Gastrocnemius medialis (tissue), 4 donors: ENCODE data around the gene AP5S1. TPM values are rescaled to one million over a fixed set of nuclear protein-coding genes. Genes with fewer than 3 reads are reported as not detected.
"Not testable (repeated sequence)": the region's sequence is repeated elsewhere in the genome, so short reads cannot be mapped to it uniquely, and the experiment has no call there.

Source experiments
- ATAC-seq, 2 donors: fragments of 150-250 bp; one replicate each; pipeline ENCODE4 v1.9.1; 2016
- DNase-seq, 2 donors: peaks; one replicate each; pipeline ENCODE4 v3.0.0-alpha.2; 2019
- H3K27ac ChIP-seq, 4 donors: fragments of 200-600 bp; sonication (generic); 1 replicate in 1 of 4; 2 replicates in 3 of 4; pipeline ENCODE4 v1.5.1; 2016 to 2018; ENCODE audit warnings: mild to moderate bottlenecking in 2 of 4, moderate library complexity in 1 of 4
- H3K27me3 ChIP-seq, 3 donors: fragments of 200-600 bp; sonication (generic) in 2 of 3; 1 replicate in 1 of 3; 2 replicates in 2 of 3; pipeline versions ENCODE4 v1.5.1 to v1.6.0; 2016 to 2019; ENCODE audit warnings: mild to moderate bottlenecking in 1 of 3, moderate library complexity in 1 of 3
- H3K36me3 ChIP-seq, 2 donors: fragments of 200-600 bp; sonication (generic) in 1 of 2; one replicate each; pipeline ENCODE4 v1.5.1; 2017 to 2018
- H3K4me1 ChIP-seq, 2 donors: fragments of 200-600 bp; sonication (generic) in 1 of 2; one replicate each; pipeline ENCODE4 v1.5.1; 2016 to 2017; ENCODE audit warnings: mild to moderate bottlenecking in 2 of 2
- H3K4me3 ChIP-seq, 4 donors: fragments of 200-600 bp; sonication (generic) in 3 of 4; 1 replicate in 1 of 4; 2 replicates in 3 of 4; pipeline ENCODE4 v1.5.1; 2016 to 2019; ENCODE audit warnings: mild to moderate bottlenecking in 2 of 4
- H3K9me3 ChIP-seq, 3 donors: fragments of 200-600 bp; sonication (generic) in 2 of 3; 1 replicate in 1 of 3; 2 replicates in 2 of 3; pipeline ENCODE4 v1.5.1; 2016 to 2019
- POLR2A ChIP-seq, 2 donors: fragments of 450-650 bp; IDR thresholded peaks; one replicate each; pipeline ENCODE4 v1.6.1; 2017; ENCODE audit warnings: antibody characterized with exemption in 2 of 2, mild to moderate bottlenecking in 2 of 2, moderate library complexity in 2 of 2
- in situ Hi-C, 4 donors: fragments of 200-750 bp; cut with MboI; loops; one replicate each; pipeline versions ENCODE4 v1.15.0 to v1.8.0; 2017; ENCODE audit warnings: low sequenced_read_pairs in 4 of 4
- intact Hi-C: fragments of 100-400 bp; cut with DNase I; formaldehyde crosslinking; loops from one replicate; pipeline ENCODE4 v1.15.1; 2023; ENCODE audit warnings: low total_unique reads
- total RNA-seq, 4 donors: library from RNA; depleted of rRNA; stranded (reverse); fragments of >200 nt; gene quantifications; one replicate each; pipeline versions ENCODE4 v1.1.0 to v1.2.3, GENCODE V29; 2016
- TF ChIP-seq, protein P1 (sequence below), 5 experiments: fragments of 450-650 bp in 3 of 5; fragments of 200-600 bp in 2 of 5; sonication (generic) in 2 of 5; IDR thresholded peaks in 4 of 5; conservative IDR thresholded peaks in 1 of 5; 1 replicate in 4 of 5; 2 replicates in 1 of 5; pipeline ENCODE4 v1.5.1; 2016 to 2019; ENCODE audit warnings: antibody characterized with exemption in 5 of 5, mild to moderate bottlenecking in 3 of 5, moderate library complexity in 3 of 5

AP5S1 gene
- total RNA-seq, 4 donors from 2014 or later: 11.6 to 20.9 (median 17.3) TPM

GRCh38 chr20:3836132-3836531 is 15.8 kb downstream of the AP5S1 start:
- no peak for ATAC-seq
- intact Hi-C loops: no loop called here

DNA sequence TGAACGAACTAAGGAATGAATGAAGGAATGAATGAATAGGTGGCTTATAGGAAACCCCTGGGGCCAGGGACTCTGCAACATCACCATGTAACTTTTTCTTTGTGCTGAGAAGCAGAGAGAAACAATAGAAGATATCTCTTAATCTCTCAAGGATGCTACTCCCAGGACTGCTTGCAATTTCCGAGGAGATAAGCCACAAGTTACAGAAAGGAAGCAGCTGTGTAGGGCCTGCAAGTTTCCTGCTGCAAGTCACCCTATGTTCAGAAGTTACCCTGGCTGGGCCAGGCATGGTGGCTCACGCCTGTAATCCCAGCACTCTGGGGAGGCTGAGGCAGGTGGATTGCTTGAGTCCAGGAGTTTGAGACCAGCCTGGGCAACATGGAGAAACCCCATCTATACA is 19.0 kb downstream of the AP5S1 start:
- Histone ChIP-seq H3K4me1 (no peaks in the 10 kb centered on the region), H3K36me3 (no peaks in the 10 kb centered on the region), H3K9me3 (no peaks in the 10 kb centered on the region), H3K4me3 (no peak overlapping the region), H3K27ac (no peak overlapping the region), H3K27me3 (no peaks in the 10 kb centered on the region)
- no peak for ATAC-seq
- TF ChIP-seq, protein P1, sequence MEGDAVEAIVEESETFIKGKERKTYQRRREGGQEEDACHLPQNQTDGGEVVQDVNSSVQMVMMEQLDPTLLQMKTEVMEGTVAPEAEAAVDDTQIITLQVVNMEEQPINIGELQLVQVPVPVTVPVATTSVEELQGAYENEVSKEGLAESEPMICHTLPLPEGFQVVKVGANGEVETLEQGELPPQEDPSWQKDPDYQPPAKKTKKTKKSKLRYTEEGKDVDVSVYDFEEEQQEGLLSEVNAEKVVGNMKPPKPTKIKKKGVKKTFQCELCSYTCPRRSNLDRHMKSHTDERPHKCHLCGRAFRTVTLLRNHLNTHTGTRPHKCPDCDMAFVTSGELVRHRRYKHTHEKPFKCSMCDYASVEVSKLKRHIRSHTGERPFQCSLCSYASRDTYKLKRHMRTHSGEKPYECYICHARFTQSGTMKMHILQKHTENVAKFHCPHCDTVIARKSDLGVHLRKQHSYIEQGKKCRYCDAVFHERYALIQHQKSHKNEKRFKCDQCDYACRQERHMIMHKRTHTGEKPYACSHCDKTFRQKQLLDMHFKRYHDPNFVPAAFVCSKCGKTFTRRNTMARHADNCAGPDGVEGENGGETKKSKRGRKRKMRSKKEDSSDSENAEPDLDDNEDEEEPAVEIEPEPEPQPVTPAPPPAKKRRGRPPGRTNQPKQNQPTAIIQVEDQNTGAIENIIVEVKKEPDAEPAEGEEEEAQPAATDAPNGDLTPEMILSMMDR (IDR thresholded peaks at IDR 0.05 in 4 of 5, conservative IDR thresholded peaks at IDR 0.05 in 1 of 5): no peak
- no peak for TF ChIP-seq POLR2A (IDR thresholded peaks at IDR 0.05)
- no peak for DNase-seq
- intact Hi-C loops (no loop called here), in situ Hi-C loops (no loop called here)

More at GRCh38 chr20:3836132-3836531, 15.8 kb downstream of the AP5S1 start:
- H3K27ac ChIP-seq: no peak overlapping the region
- H3K4me3 ChIP-seq: no peak overlapping the region
- no peaks in the 10 kb centered on the region for H3K4me1 ChIP-seq
- in situ Hi-C loops: no loop called here
- H3K36me3 ChIP-seq: no peaks in the 10 kb centered on the region
- DNase-seq: no peak
- no peak for TF ChIP-seq POLR2A (IDR thresholded peaks at IDR 0.05)
- TF ChIP-seq, protein P1 (IDR thresholded peaks at IDR 0.05 in 4 of 5, conservative IDR thresholded peaks at IDR 0.05 in 1 of 5): no peak
- no peaks in the 10 kb centered on the region for H3K9me3 ChIP-seq
- no peaks in the 10 kb centered on the region for H3K27me3 ChIP-seq

- H3K4me1 ChIP-seq, H3K9me3 ChIP-seq, DNase-seq, ATAC-seq, H3K4me3 ChIP-seq, H3K27ac ChIP-seq, intact Hi-C loops, H3K36me3 ChIP-seq, in situ Hi-C loops, H3K27me3 ChIP-seq: not testable (repeated sequence)
These were observed 19.9 kb downstream of the AP5S1 start for GRCh38 chr20:3840201-3840600.

GRCh38 chr20:3842348-3842930 is 22.1 kb downstream of the AP5S1 start:
- intact Hi-C loops (no loop called here), in situ Hi-C loops (no loop called here)
- TF ChIP-seq, protein P1 (IDR thresholded peaks at IDR 0.05 in 4 of 5, conservative IDR thresholded peaks at IDR 0.05 in 1 of 5): no peak
- no peak for TF ChIP-seq POLR2A (IDR thresholded peaks at IDR 0.05)
- peaks cover 0 to 3% of the 10 kb centered on the region in 2 donors for H3K4me1 ChIP-seq
- no peaks in the 10 kb centered on the region for H3K36me3 ChIP-seq
- H3K9me3 ChIP-seq: no peaks in the 10 kb centered on the region
- no peak overlapping the region for H3K4me3 ChIP-seq
- no peak overlapping the region for H3K27ac ChIP-seq
- no peaks in the 10 kb centered on the region for H3K27me3 ChIP-seq
- no peak for DNase-seq
- ATAC-seq: no peak

DNA sequence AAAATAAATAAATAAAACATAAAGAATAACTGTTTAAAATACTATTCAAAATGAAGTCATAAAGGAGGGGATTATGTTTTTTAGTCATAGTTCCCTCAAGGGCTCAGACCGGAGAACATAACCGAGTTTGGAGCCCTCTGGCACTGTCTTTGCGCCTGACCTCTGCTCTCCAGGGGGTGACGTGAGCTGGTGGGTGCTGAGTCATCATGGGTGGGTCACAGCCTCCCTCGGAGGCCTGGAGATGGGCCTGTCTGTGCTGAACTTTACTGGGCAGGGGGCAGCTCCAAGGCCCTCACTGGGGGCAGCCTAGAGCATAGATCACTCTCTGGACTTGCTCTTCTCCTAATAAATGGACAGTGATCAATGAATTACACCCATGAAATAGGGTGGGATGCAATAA is 23.1 kb downstream of the AP5S1 start:
- TF ChIP-seq, protein P1 (IDR thresholded peaks at IDR 0.05 in 4 of 5, conservative IDR thresholded peaks at IDR 0.05 in 1 of 5): no peak
- TF ChIP-seq POLR2A (IDR thresholded peaks at IDR 0.05): no peak
- in situ Hi-C loops (no loop called here), intact Hi-C loops (no loop called here)
- DNase-seq: no peak
- H3K4me3 ChIP-seq: no peak overlapping the region
- no peak overlapping the region for H3K27ac ChIP-seq
- peaks cover 6 to 8% of the 10 kb centered on the region in 2 donors for H3K4me1 ChIP-seq
- no peak for ATAC-seq
- H3K9me3 ChIP-seq: no peaks in the 10 kb centered on the region
- H3K27me3 ChIP-seq: no peaks in the 10 kb centered on the region
- no peaks in the 10 kb centered on the region for H3K36me3 ChIP-seq

DNA sequence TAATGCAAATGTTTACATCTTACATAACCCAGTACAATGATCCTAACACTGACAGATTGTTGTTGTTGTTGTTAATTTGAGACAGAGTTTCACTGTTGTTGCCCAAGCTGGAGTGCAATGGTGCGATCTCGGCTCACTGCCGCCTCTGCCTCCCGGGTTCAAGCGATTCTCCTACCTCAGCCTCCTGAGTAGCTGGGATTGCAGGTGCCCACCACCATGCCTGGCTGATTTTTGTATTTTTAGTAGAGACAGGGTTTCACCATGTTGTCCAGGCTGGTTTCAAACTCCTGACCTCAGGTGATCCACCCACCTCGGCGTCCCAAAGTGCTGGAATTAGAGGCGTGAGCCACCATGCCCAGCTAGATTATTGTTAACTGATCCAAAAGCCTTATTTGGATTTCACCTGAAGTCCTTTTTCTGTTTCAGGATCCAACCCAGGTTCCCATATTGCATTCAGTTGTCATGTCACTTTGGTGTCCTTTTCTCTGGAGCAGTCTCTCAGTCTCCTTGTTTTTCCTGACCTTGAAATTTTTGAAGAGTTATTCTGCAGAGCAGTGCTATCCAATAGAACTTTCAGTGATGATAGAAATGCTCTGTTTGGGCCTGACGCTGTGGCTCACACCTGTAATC is 23.8 kb downstream of the AP5S1 start:
- H3K9me3 ChIP-seq, H3K27me3 ChIP-seq, H3K36me3 ChIP-seq, in situ Hi-C loops, ATAC-seq, intact Hi-C loops, H3K27ac ChIP-seq, DNase-seq, H3K4me3 ChIP-seq: not testable (repeated sequence)
- peaks cover 9 to 13% of the 10 kb centered on the region in 2 donors for H3K4me1 ChIP-seq
